K562 (cell line): ENCODE data around the gene PPP3CA. TPM values are rescaled to one million over a fixed set of nuclear protein-coding genes. Genes with fewer than 3 reads are reported as not detected.
A peak's percentile ranks its signal among the peaks of the same experiment; 100 is the strongest.

Experiments used
- ATAC-seq: fragments of 200-7000 bp; cut with Tn5 transposase; 3 replicates; pipeline ENCODE4 v1.9.1; 2020; ENCODE audit warnings: moderate library complexity
- BruUV-seq: library from RNA; stranded (reverse); fragments of 400-500 nt; replicated peaks from 2 replicates; lab custom pipeline; 2021; lab: Mats Ljungman, UMichigan
- CTCF ChIA-PET: fragments of 300-600 bp; formaldehyde crosslinking; extraction: SDS; loops from one replicate; lab custom pipeline; 2021; ENCODE audit warnings: low intra/inter-chr PET ratio; lab: Yijun Ruan, JAX
- POLR2A ChIA-PET: fragments of 300-600, 350-650 bp; sonication (Branson Sonifier 250); formaldehyde crosslinking; extraction: SDS; loops from one replicate; lab custom pipeline; 2021; ENCODE audit warnings: antibody characterized with exemption, inconsistent platforms; lab: Yijun Ruan, JAX
- DNase-seq, 4 experiments: peaks; one replicate each; pipeline versions ENCODE4 v3.0.0 to v3.0.0-alpha.2; 2011 to 2018; ENCODE audit warnings: low spot score in 3 of 4, mixed read lengths in 3 of 4; ENCODE audit errors: extremely low read depth in 1 of 4
- FAIRE-seq: peaks from 2 replicates; lab custom pipeline; 2011; peaks lifted over from hg19 to GRCh38; lab: Jason Lieb, UNC
- H2AFZ ChIP-seq: 2 replicates; pipeline ENCODE4 v1.6.0; 2011; ENCODE audit warnings: low read depth, low read length, control low read depth, inconsistent platforms
- H3K27ac ChIP-seq: fragments of 200-600 bp; 3 replicates; pipeline ENCODE4 v1.8.0; 2011; ENCODE audit warnings: low read depth, mild to moderate bottlenecking, control low read depth, inconsistent platforms, low read length, moderate library complexity, mixed read lengths; ENCODE audit errors: extremely low read depth
- H3K27me3 ChIP-seq, 2 experiments: fragments of 300-600 bp in 1 of 2; 2 replicates in 1 of 2; 3 replicates in 1 of 2; pipeline versions ENCODE4 v1.6.0 to v1.8.0; 2011; ENCODE audit warnings: inconsistent platforms in 2 of 2, low read length in 2 of 2, mild to moderate bottlenecking in 1 of 2, mixed read lengths in 1 of 2, moderate library complexity in 1 of 2; ENCODE audit not compliant: control insufficient read depth in 2 of 2, insufficient read depth in 2 of 2
- H3K36me3 ChIP-seq: fragments of 300-600 bp; 3 replicates; pipeline ENCODE4 v1.8.0; 2011; ENCODE audit warnings: mild to moderate bottlenecking, low read length, inconsistent platforms; ENCODE audit not compliant: control insufficient read depth, insufficient read depth
- H3K4me1 ChIP-seq, 2 experiments: fragments of 200-600 bp in 1 of 2; replicated peaks in 1 of 2; 2 replicates in 1 of 2; 3 replicates in 1 of 2; pipeline versions ENCODE4 v1.5.1 to v1.8.0; 2011; ENCODE audit warnings: inconsistent platforms in 2 of 2, low read length in 2 of 2, mild to moderate bottlenecking in 1 of 2, mixed read lengths in 1 of 2, moderate library complexity in 1 of 2; ENCODE audit not compliant: control insufficient read depth in 2 of 2, insufficient read depth in 2 of 2
- H3K4me2 ChIP-seq: 2 replicates; pipeline ENCODE4 v1.6.1; 2011; ENCODE audit warnings: low read length, control low read depth, inconsistent platforms, mixed read lengths; ENCODE audit not compliant: insufficient read depth
- H3K4me3 ChIP-seq: fragments of 200-600 bp; sonication (generic), shearing (Covaris generic); 2 replicates; pipeline ENCODE4 v1.5.1; 2016; ENCODE audit warnings: control low read depth, inconsistent platforms
- H3K79me2 ChIP-seq: fragments of 200-600 bp; 3 replicates; pipeline ENCODE4 v1.8.0; 2011; ENCODE audit warnings: low read length, inconsistent platforms; ENCODE audit not compliant: control insufficient read depth, insufficient read depth
- H3K9ac ChIP-seq, 2 experiments: 2 replicates each; pipeline versions ENCODE4 v1.6.0 to v1.6.1; 2011; ENCODE audit warnings: low read depth in 2 of 2, low read length in 2 of 2, control low read depth in 1 of 2, inconsistent platforms in 1 of 2, mild to moderate bottlenecking in 1 of 2, mixed read lengths in 1 of 2; ENCODE audit not compliant: insufficient read depth in 1 of 2
- H3K9me1 ChIP-seq: one replicate; pipeline ENCODE4 v1.6.0; 2011; ENCODE audit warnings: inconsistent platforms, mild to moderate bottlenecking, low read length, moderate library complexity; ENCODE audit not compliant: control insufficient read depth, insufficient read depth
- H3K9me3 ChIP-seq: replicated peaks from 2 replicates; pipeline ENCODE4 v1.5.1; 2011; ENCODE audit warnings: low read depth, low read length, inconsistent platforms; ENCODE audit not compliant: control insufficient read depth, insufficient read depth
- H4K20me1 ChIP-seq: replicated peaks from 2 replicates; pipeline ENCODE4 v1.6.1; 2011; ENCODE audit warnings: low read length, inconsistent platforms, mixed read lengths; ENCODE audit not compliant: control insufficient read depth, insufficient read depth
- KAT7 ChIP-seq: sonication (generic); formaldehyde crosslinking; IDR thresholded peaks from 2 replicates; pipeline ENCODE4 v1.8.0; 2022; ENCODE audit warnings: missing genetic modification reagents, mild to moderate bottlenecking, borderline replicate concordance
- SAP30 ChIP-seq: fragments of 200-600 bp; sonication (generic); IDR thresholded peaks from 2 replicates; pipeline ENCODE4 v1.6.1; 2012; ENCODE audit warnings: borderline replicate concordance, low read depth, mild to moderate bottlenecking, moderate library complexity, low read length, control low read depth, inconsistent platforms; ENCODE audit not compliant: insufficient read depth, poor library complexity, severe bottlenecking
- THRB ChIP-seq: fragments of 450-650 bp; formaldehyde crosslinking; conservative IDR thresholded peaks from 2 replicates; pipeline ENCODE4 v1.4.0; 2022; ENCODE audit warnings: mild to moderate bottlenecking, missing genetic modification characterization
- ZNF444 ChIP-seq: fragments of 250-450 bp; sonication (Bioruptor Pico); IDR thresholded peaks from 2 replicates; pipeline ENCODE4 v1.4.0; 2020; ENCODE audit warnings: mild to moderate bottlenecking, moderate library complexity
- WGBS: fragments of 100-300 bp; shearing (Covaris generic); methylation state at CpG from one replicate; pipeline ENCODE4 v1.1.6; 2016; ENCODE audit warnings: low coverage, mixed read lengths; ENCODE audit not compliant: insufficient coverage; ENCODE audit errors: missing lambda C conversion rate; 5-methylcytosine and 5-hydroxymethylcytosine counted together
- in situ Hi-C: fragments of 300-500 bp; cut with MboI; formaldehyde crosslinking; loops from 4 replicates; pipeline ENCODE4 v1.15.0; 2018; ENCODE audit warnings: inconsistent platforms, mixed read lengths
- intact Hi-C: fragments of 100-400 bp; cut with micrococcal nuclease; formaldehyde crosslinking; loops from 2 replicates; pipeline ENCODE4 v1.14.2; 2022
- polyA plus RNA-seq, 8 experiments: library from polyadenylated mRNA; depleted of rRNA in 4 of 8; stranded (reverse) in 5 of 8; unstranded in 3 of 8; fragments of >200 nt; fragmentation: Nextera tagmentation in 2 of 8; fragmentation: Illumina TruSeq in 1 of 8; extraction: Ambion mirVana in 2 of 8; extraction: Trizol in 1 of 8; gene quantifications; 2 replicates each; pipeline versions ENCODE4 v1.2.1 to v1.2.3, GENCODE V29; 2011 to 2014; ENCODE audit warnings: inconsistent platforms in 1 of 8, missing spikeins in 1 of 8
- total RNA-seq, 7 experiments: library from RNA; depleted of rRNA in 6 of 7; stranded (reverse); fragments of >200 nt in 6 of 7; fragmentation: Illumina TruSeq in 2 of 7; extraction: Trizol in 2 of 7; gene quantifications; 2 replicates each; pipeline versions ENCODE4 v1.2.1 to v1.2.3, GENCODE V29; 2011 to 2021; ENCODE audit warnings: low replicate concordance in 1 of 7
- TF ChIP-seq, protein P1 (sequence below): IDR thresholded peaks from 2 replicates; pipeline ENCODE4 v1.6.1; 2016; ENCODE audit warnings: missing genetic modification characterization, missing compliant biosample characterization
- TF ChIP-seq, protein P2 (sequence below): sonication (generic); formaldehyde crosslinking; IDR thresholded peaks from 2 replicates; pipeline ENCODE4 v1.8.0; 2022; ENCODE audit warnings: mild to moderate bottlenecking, missing genetic modification reagents

The PPP3CA gene
- total and polyA plus RNA-seq, 9 of the 15 experiments (the other 6 are each of a cell fraction or from before 2014, with no cell fraction given), result 0.94 to 3.2 (median 1.6) TPM

DNA sequence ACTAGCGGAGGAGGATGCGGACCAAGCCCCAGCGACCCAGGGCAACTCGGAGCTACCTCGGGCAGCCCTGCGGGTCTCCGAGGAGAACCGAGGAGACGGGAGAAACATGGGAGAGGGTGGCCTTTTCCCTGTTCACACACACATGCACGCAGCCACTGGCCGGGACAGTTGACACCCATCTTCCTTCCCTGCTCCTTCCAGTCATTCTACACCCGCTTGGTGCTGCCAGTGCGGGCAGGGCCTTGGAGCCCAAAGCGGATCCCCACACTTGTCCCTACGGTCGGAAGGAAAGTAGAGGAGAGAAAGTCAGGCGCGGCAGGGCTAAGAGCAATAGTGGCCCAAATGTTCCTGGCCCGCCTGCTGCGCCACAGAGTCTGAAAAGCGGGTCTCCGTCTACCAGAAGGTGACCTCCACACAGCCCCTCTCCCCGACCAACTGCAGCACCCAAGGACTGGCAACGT lies 1.1 kb upstream of the PPP3CA start:
- H3K9ac ChIP-seq, result peak overlapping the region; percentile 4 to 93; a peak in 2 of 4 replicates
- ChIA-PET CTCF (no interaction called here), POLR2A (no interaction called here)
- H3K9me3 ChIP-seq, result no peaks in the 10 kb centered on the region
- H3K27me3 ChIP-seq, result peaks cover 0 to 7% of the 10 kb centered on the region in 2 experiments; a peak in 3 of 5 replicates
- H3K4me1 ChIP-seq, result peaks cover 5 to 21% of the 10 kb centered on the region in 2 experiments; a peak in 4 of 5 replicates
- intact Hi-C loops, result loop anchor here (10.0 kb wide), 1 partner anchor 1266 kb away; no protein-coding TSS in a partner anchor
- H3K79me2 ChIP-seq, result no peaks in the 10 kb centered on the region
- H3K27ac ChIP-seq, result no peak overlapping the region
- WGBS, result 16% methylated on average over 20 of the region's 24 CpGs
- FAIRE-seq, result no peak
- ATAC-seq, result no peak
- H3K4me2 ChIP-seq, result peak overlapping the region; percentile 95
- no peaks in the 10 kb centered on the region for H3K9me1 ChIP-seq
- no peaks in the 10 kb centered on the region for H3K36me3 ChIP-seq
- no TSS peak for BruUV-seq
- DNase-seq, result peak in 1 of 4 experiments; percentile 14
- in situ Hi-C loops, result no loop called here
- H2AFZ ChIP-seq, result peak overlapping the region; percentile 98
- TF ChIP-seq ZNF444 (CRISPR knock-in tag) (no peak), THRB (CRISPR knock-in tag) (no peak), KAT7 (CRISPR knock-in tag) (0 out of 2 replicates have a peak, but pooled peaks have one; percentile 13), SAP30 (no peak)
- TF ChIP-seq, protein P1, sequence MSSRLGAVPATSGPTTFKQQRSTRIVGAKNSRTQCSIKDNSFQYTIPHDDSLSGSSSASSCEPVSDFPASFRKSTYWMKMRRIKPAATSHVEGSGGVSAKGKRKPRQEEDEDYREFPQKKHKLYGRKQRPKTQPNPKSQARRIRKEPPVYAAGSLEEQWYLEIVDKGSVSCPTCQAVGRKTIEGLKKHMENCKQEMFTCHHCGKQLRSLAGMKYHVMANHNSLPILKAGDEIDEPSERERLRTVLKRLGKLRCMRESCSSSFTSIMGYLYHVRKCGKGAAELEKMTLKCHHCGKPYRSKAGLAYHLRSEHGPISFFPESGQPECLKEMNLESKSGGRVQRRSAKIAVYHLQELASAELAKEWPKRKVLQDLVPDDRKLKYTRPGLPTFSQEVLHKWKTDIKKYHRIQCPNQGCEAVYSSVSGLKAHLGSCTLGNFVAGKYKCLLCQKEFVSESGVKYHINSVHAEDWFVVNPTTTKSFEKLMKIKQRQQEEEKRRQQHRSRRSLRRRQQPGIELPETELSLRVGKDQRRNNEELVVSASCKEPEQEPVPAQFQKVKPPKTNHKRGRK, result 0 out of 2 replicates have a peak, but pooled peaks have one; percentile 13
- TF ChIP-seq, protein P2, sequence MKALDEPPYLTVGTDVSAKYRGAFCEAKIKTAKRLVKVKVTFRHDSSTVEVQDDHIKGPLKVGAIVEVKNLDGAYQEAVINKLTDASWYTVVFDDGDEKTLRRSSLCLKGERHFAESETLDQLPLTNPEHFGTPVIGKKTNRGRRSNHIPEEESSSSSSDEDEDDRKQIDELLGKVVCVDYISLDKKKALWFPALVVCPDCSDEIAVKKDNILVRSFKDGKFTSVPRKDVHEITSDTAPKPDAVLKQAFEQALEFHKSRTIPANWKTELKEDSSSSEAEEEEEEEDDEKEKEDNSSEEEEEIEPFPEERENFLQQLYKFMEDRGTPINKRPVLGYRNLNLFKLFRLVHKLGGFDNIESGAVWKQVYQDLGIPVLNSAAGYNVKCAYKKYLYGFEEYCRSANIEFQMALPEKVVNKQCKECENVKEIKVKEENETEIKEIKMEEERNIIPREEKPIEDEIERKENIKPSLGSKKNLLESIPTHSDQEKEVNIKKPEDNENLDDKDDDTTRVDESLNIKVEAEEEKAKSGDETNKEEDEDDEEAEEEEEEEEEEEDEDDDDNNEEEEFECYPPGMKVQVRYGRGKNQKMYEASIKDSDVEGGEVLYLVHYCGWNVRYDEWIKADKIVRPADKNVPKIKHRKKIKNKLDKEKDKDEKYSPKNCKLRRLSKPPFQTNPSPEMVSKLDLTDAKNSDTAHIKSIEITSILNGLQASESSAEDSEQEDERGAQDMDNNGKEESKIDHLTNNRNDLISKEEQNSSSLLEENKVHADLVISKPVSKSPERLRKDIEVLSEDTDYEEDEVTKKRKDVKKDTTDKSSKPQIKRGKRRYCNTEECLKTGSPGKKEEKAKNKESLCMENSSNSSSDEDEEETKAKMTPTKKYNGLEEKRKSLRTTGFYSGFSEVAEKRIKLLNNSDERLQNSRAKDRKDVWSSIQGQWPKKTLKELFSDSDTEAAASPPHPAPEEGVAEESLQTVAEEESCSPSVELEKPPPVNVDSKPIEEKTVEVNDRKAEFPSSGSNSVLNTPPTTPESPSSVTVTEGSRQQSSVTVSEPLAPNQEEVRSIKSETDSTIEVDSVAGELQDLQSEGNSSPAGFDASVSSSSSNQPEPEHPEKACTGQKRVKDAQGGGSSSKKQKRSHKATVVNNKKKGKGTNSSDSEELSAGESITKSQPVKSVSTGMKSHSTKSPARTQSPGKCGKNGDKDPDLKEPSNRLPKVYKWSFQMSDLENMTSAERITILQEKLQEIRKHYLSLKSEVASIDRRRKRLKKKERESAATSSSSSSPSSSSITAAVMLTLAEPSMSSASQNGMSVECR, result 0 out of 2 replicates have a peak, but pooled peaks have one; percentile 6
- 0 out of 2 replicates have a peak, but pooled peaks cover 5% of the 10 kb centered on the region for H4K20me1 ChIP-seq
- peak overlapping the region; percentile 77 for H3K4me3 ChIP-seq
